CD4-positive, alpha-beta T cell (primary cell): ENCODE data around the gene LMTK3. TPM values are rescaled to one million over a fixed set of nuclear protein-coding genes. Genes with fewer than 3 reads are reported as not detected.

Experiments
- ATAC-seq: fragments of 200-7000 bp; cut with Tn5 transposase; one replicate; pipeline ENCODE4 v1.10.0; 2022; ENCODE audit warnings: mild to moderate bottlenecking; ENCODE audit not compliant: poor library complexity
- CTCF ChIA-PET: fragments of 350-600 bp; sonication (Branson Sonifier 250); formaldehyde crosslinking; loops from one replicate; lab custom pipeline; 2021; ENCODE audit warnings: antibody characterized with exemption, inconsistent platforms; lab: Charles Lee
- POLR2A ChIA-PET: fragments of 350-600 bp; sonication (Branson Sonifier 250); formaldehyde crosslinking; loops from one replicate; lab custom pipeline; 2021; ENCODE audit warnings: antibody characterized with exemption, inconsistent platforms; lab: Charles Lee
- DNase-seq, 14 experiments: peaks; one replicate each; pipeline ENCODE4 v3.0.0-alpha.2; 2013 to 2020; ENCODE audit warnings: mixed read lengths in 2 of 14
- H3K27ac ChIP-seq, 2 donors: one replicate each; pipeline versions ENCODE4 v1.5.1 to v1.7.0; 2013; ENCODE audit warnings: low read length in 2 of 2, low read depth in 1 of 2, mild to moderate bottlenecking in 1 of 2
- H3K27me3 ChIP-seq, 2 experiments: 1 replicate in 1 of 2; 2 replicates in 1 of 2; pipeline versions ENCODE4 v1.6.1 to v1.7.0; 2013; ENCODE audit warnings: low read length in 2 of 2, control low read depth in 1 of 2, mild to moderate bottlenecking in 1 of 2, moderate library complexity in 1 of 2; ENCODE audit not compliant: insufficient read depth in 2 of 2, control insufficient read depth in 1 of 2
- H3K36me3 ChIP-seq: one replicate; pipeline ENCODE4 v1.6.1; 2013; ENCODE audit warnings: low read length, control low read depth; ENCODE audit not compliant: insufficient read depth
- H3K4me1 ChIP-seq: one replicate; pipeline ENCODE4 v1.6.1; 2013; ENCODE audit warnings: low read length, control low read depth; ENCODE audit not compliant: insufficient read depth
- H3K4me3 ChIP-seq: one replicate; pipeline ENCODE4 v1.5.1; 2013; ENCODE audit warnings: mild to moderate bottlenecking, low read length, moderate library complexity
- H3K9me3 ChIP-seq, 2 experiments: 1 replicate in 1 of 2; 2 replicates in 1 of 2; pipeline versions ENCODE4 v1.6.1 to v1.7.0; 2013; ENCODE audit warnings: low read length in 2 of 2, mild to moderate bottlenecking in 2 of 2, control low read depth in 1 of 2, moderate library complexity in 1 of 2; ENCODE audit not compliant: control insufficient read depth in 1 of 2, insufficient read depth in 1 of 2
- H3K27ac Mint-ChIP-seq: one replicate; pipeline ENCODE4 v1.8.0; 2020; ENCODE audit warnings: mixed read lengths
- H3K27me3 Mint-ChIP-seq: one replicate; pipeline ENCODE4 v1.8.0; 2021; ENCODE audit warnings: mixed read lengths
- H3K36me3 Mint-ChIP-seq: one replicate; pipeline ENCODE4 v1.8.0; 2021; ENCODE audit warnings: low read depth, mixed read lengths
- H3K4me1 Mint-ChIP-seq: one replicate; pipeline ENCODE4 v1.8.0; 2021; ENCODE audit warnings: low read depth, mixed read lengths
- H3K4me3 Mint-ChIP-seq: one replicate; pipeline ENCODE4 v1.8.0; 2020; ENCODE audit warnings: mild to moderate bottlenecking, mixed read lengths
- H3K9me3 Mint-ChIP-seq: one replicate; pipeline ENCODE4 v1.8.0; 2020; ENCODE audit warnings: mixed read lengths
- intact Hi-C, 2 experiments: fragments of 100-400 bp; cut with DNase I in 1 of 2; cut with micrococcal nuclease in 1 of 2; formaldehyde crosslinking; loops; one replicate each; pipeline versions ENCODE4 v1.15.1 to v1.9.0; 2023 to 2025; cut with DNase I, micrococcal nuclease
- total RNA-seq, 174 experiments: library from RNA in 2 of 174; stranded (reverse) in 2 of 174; gene quantifications; one replicate each; pipeline ENCODE4 v1.2.3 and lab custom pipeline; 2021 to 2026
- TF ChIP-seq, protein P1 (sequence below): fragments of 200-600 bp; IDR thresholded peaks from one replicate; pipeline ENCODE4 v1.8.0; 2022; ENCODE audit warnings: antibody characterized with exemption, mild to moderate bottlenecking

Gene LMTK3
- total RNA-seq, 2 experiments from 2014 or later = 15.6 to 18.9 TPM

DNA sequence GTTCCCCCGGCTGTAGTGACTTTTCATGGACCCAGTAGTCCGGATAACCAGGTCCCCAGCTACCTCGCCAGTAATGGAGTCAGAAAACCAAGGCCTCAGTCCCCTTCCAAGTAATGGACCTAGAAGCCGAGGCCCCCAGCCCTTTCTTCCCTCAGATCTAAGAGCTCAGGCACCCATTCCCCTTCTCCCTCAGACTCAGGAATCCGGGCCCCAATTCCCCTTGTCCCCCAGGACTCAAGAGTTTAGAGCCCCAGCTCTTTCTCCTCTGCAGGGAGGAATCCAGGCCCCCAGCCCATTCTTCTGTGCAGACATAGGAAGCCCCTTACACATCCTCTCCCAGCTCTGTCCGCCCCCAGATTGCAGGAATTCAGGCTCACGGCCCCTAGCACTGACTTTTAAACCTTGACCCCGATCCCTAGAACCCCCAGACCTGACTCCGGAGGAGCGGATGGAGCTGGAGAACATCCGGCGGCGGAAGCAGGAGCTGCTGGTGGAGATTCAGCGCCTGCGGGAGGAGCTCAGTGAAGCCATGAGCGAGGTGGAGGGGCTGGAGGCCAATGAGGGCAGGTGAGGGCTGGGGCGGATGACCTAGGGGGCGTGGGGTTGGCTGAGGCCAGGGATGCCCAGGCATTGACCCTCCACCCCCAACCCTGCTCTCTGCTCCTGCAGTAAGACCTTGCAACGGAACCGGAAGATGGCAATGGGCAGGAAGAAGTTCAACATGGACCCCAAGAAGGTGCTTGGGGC, 41.5 kb downstream of the LMTK3 start:
- CTCF ChIA-PET = interaction anchor here (0.7 to 1.0 kb wide), 3 partner anchors 19 to 139 kb away, joined by 3 read pairs; no protein-coding TSS in a partner anchor
- no peaks in the 10 kb centered on the region for H3K9me3 ChIP-seq
- Mint-ChIP-seq H3K27ac (peak overlapping the region; percentile 82), H3K4me1 (peaks cover 21% of the 10 kb centered on the region), H3K36me3 (peaks cover 49% of the 10 kb centered on the region), H3K27me3 (no peaks in the 10 kb centered on the region), H3K9me3 (no peaks in the 10 kb centered on the region), H3K4me3 (peak overlapping the region; percentile 90)
- peak overlapping the region; percentile 79 to 91 for H3K27ac ChIP-seq
- H3K27me3 ChIP-seq = no peaks in the 10 kb centered on the region
- DNase-seq = peak in 2 of 14 experiments; percentile 21 to 51
- POLR2A ChIA-PET = interaction anchor here (1.4 to 1.7 kb wide), 3 partner anchors 10 to 79 kb away, joined by 3 to 18 read pairs (median 4); partner anchors contain the start of gene KDELR1
- H3K36me3 ChIP-seq = peaks cover 46% of the 10 kb centered on the region
- H3K4me3 ChIP-seq = peak overlapping the region; percentile 96
- no peak for ATAC-seq
- TF ChIP-seq, protein P1, sequence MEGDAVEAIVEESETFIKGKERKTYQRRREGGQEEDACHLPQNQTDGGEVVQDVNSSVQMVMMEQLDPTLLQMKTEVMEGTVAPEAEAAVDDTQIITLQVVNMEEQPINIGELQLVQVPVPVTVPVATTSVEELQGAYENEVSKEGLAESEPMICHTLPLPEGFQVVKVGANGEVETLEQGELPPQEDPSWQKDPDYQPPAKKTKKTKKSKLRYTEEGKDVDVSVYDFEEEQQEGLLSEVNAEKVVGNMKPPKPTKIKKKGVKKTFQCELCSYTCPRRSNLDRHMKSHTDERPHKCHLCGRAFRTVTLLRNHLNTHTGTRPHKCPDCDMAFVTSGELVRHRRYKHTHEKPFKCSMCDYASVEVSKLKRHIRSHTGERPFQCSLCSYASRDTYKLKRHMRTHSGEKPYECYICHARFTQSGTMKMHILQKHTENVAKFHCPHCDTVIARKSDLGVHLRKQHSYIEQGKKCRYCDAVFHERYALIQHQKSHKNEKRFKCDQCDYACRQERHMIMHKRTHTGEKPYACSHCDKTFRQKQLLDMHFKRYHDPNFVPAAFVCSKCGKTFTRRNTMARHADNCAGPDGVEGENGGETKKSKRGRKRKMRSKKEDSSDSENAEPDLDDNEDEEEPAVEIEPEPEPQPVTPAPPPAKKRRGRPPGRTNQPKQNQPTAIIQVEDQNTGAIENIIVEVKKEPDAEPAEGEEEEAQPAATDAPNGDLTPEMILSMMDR = no peak
- H3K4me1 ChIP-seq = peaks cover 22% of the 10 kb centered on the region
- intact Hi-C loops = loop anchor here (2.0 to 10.0 kb wide), 5 partner anchors 25 to 645 kb away; partner anchors contain the start of genes C19orf73 (in 1 of the 2), GRWD1 (in 1 of the 2), GYS1 (in 1 of the 2) and LIN7B (in 1 of the 2)

DNA sequence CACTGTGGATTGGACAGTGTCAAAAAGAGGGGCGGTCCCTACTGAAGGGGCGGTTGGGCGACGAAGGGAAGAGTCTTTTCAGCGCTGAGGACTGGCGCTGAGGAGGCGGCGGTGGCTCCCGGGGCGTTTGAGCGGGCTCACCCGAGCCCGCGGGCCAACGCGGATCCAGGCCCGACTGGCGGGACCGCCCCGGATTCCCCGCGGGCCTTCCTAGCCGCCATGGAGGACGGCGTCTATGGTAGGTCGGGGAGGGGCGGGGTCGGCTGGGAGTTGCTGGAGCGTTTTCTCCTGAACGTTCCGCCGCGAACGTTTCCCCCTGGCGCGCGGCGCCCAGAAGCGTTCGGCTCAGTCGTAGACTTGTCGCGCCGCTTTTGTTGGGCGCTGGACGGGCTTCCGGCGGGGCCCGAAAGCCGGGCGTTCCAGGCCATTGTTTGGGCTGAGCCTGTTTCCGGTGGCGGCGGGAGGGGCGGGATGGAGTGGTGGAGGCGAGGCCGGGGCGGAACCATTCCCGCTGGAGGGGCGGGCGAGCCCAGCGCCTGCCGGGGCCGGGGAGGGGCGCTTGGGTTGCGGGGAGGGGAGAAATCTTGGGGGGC, 42.2 kb downstream of the LMTK3 start, which contains the start of gene CYTH2:
Gene CYTH2, plus strand, starts transcription at position 81 of the 593 bp plus-strand sequence. Its CDS starts 139 bp downstream, at position 220.
- peaks cover 43% of the 10 kb centered on the region for H3K36me3 Mint-ChIP-seq
- H3K9me3 Mint-ChIP-seq = no peaks in the 10 kb centered on the region
- peaks cover 22% of the 10 kb centered on the region for H3K4me1 ChIP-seq
- no peaks in the 10 kb centered on the region for H3K27me3 ChIP-seq
- intact Hi-C loops = loop anchor here (2.0 to 5.0 kb wide), 4 partner anchors 25 to 523 kb away; partner anchors contain the start of genes GRWD1 (in 1 of the 2), GYS1 (in 1 of the 2), RUVBL2 (in 1 of the 2) and TMEM143 (in 1 of the 2)
- H3K9me3 ChIP-seq = no peaks in the 10 kb centered on the region
- ATAC-seq = no peak
- H3K27ac Mint-ChIP-seq = peak within 1 kb of the TSS; percentile 82
- DNase-seq = peak in 12 of 14 experiments; percentile 53 to 84 (median 67)
- POLR2A ChIA-PET = interaction anchor here (1.6 to 1.7 kb wide), 2 partner anchors 11 to 78 kb away, joined by 3 to 18 read pairs; partner anchors contain the start of gene KDELR1
- H3K36me3 ChIP-seq = peaks cover 40% of the 10 kb centered on the region
- H3K4me1 Mint-ChIP-seq = peaks cover 21% of the 10 kb centered on the region
- peak within 1 kb of the TSS; percentile 90 for H3K4me3 Mint-ChIP-seq
- TF ChIP-seq, protein P1 = no peak
- peak within 1 kb of the TSS; percentile 79 to 91 for H3K27ac ChIP-seq
- H3K27me3 Mint-ChIP-seq = no peaks in the 10 kb centered on the region
- peak within 1 kb of the TSS; percentile 96 for H3K4me3 ChIP-seq
- CTCF ChIA-PET = interaction anchor here (0.7 to 1.0 kb wide), 3 partner anchors 20 to 140 kb away, joined by 3 read pairs; no protein-coding TSS in a partner anchor

DNA sequence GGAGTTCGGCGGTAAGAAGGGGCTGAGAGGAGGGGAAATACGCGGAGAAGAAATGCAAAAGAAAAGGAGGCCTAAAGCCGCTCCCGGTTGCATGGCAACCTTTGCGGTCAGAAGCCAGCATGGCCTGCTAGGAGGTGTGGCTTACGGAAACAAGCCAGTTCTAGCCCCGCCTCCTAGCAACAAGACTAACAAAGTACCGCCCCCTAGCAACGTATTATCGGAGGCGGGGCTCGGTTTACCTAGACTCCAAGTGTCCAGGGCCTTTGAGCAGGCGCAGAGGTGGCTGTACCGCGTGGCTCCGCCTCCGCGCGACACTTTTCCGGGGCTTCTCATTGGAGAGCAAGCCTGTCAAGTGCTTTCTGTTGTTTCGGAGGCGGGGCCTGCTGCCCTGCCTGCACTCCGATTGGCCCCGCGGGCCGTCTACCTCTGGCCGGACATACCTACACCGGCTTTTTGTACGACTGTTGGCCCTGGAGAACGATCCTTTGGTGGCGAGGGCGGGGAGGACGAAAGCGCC, 42.8 kb downstream of the LMTK3 start:
- intact Hi-C loops = loop anchor here (1.0 to 5.0 kb wide), 5 partner anchors 23 to 524 kb away; partner anchors contain the start of genes GRWD1 (in 1 of the 2), GYS1 (in 1 of the 2), RUVBL2 (in 1 of the 2) and TMEM143 (in 1 of the 2)
- H3K4me1 Mint-ChIP-seq = peaks cover 21% of the 10 kb centered on the region
- Histone ChIP-seq H3K27ac (peak overlapping the region; percentile 25 to 79), H3K36me3 (peaks cover 34% of the 10 kb centered on the region), H3K4me1 (peaks cover 22% of the 10 kb centered on the region), H3K4me3 (peak overlapping the region; percentile 96), H3K27me3 (no peaks in the 10 kb centered on the region), H3K9me3 (no peaks in the 10 kb centered on the region)
- DNase-seq (peak; percentile 98 to 100 (median 99)), ATAC-seq (peak; percentile 89)
- H3K27me3 Mint-ChIP-seq = no peaks in the 10 kb centered on the region
- TF ChIP-seq, protein P1 = no peak
- peak overlapping the region; percentile 82 for H3K27ac Mint-ChIP-seq
- H3K9me3 Mint-ChIP-seq = no peaks in the 10 kb centered on the region
- CTCF ChIA-PET = no interaction called here
- POLR2A ChIA-PET = no interaction called here
- H3K4me3 Mint-ChIP-seq = peak overlapping the region; percentile 90
- peaks cover 40% of the 10 kb centered on the region for H3K36me3 Mint-ChIP-seq
